ENCODE data around the gene KREMEN2. TPM values are rescaled to one million over a fixed set of nuclear protein-coding genes. Genes with fewer than 3 reads are reported as not detected.
A peak's percentile ranks its signal among the peaks of the same experiment; 100 is the strongest.

The KREMEN2 gene
- total and polyA plus RNA-seq, 2 of the 13 experiments (the other 11 are each of a cell fraction or from before 2014, with no cell fraction given): 0.48 to 1.2 TPM

- TF ChIP-seq, protein P1, sequence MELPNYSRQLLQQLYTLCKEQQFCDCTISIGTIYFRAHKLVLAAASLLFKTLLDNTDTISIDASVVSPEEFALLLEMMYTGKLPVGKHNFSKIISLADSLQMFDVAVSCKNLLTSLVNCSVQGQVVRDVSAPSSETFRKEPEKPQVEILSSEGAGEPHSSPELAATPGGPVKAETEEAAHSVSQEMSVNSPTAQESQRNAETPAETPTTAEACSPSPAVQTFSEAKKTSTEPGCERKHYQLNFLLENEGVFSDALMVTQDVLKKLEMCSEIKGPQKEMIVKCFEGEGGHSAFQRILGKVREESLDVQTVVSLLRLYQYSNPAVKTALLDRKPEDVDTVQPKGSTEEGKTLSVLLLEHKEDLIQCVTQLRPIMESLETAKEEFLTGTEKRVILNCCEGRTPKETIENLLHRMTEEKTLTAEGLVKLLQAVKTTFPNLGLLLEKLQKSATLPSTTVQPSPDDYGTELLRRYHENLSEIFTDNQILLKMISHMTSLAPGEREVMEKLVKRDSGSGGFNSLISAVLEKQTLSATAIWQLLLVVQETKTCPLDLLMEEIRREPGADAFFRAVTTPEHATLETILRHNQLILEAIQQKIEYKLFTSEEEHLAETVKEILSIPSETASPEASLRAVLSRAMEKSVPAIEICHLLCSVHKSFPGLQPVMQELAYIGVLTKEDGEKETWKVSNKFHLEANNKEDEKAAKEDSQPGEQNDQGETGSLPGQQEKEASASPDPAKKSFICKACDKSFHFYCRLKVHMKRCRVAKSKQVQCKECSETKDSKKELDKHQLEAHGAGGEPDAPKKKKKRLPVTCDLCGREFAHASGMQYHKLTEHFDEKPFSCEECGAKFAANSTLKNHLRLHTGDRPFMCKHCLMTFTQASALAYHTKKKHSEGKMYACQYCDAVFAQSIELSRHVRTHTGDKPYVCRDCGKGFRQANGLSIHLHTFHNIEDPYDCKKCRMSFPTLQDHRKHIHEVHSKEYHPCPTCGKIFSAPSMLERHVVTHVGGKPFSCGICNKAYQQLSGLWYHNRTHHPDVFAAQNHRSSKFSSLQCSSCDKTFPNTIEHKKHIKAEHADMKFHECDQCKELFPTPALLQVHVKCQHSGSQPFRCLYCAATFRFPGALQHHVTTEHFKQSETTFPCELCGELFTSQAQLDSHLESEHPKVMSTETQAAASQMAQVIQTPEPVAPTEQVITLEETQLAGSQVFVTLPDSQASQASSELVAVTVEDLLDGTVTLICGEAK (IDR thresholded peaks at IDR 0.05): no peak
- TF ChIP-seq, protein P1 (CRISPR knock-in tag; IDR thresholded peaks at IDR 0.05): 0 out of 2 replicates have a peak, but pooled peaks have one; percentile 18
- no peak for TF ChIP-seq STAG1 (CRISPR knock-in tag; IDR thresholded peaks at IDR 0.05)
- no peak for TF ChIP-seq SMAD9 (CRISPR knock-in tag; IDR thresholded peaks at IDR 0.05)
- TF ChIP-seq HNRNPLL (IDR thresholded peaks at IDR 0.05; ENCODE audit: low read depth, low read length, poor library complexity, severe bottlenecking): peak; percentile 16
- no peak for TF ChIP-seq ZNF205 (CRISPR knock-in tag; IDR thresholded peaks at IDR 0.05)
These were observed 50.1 kb downstream of the KREMEN2 start (continued) for GRCh38 chr16:3013998-3014690.

All from HepG2 (cell line).